OCI-LY3 (cell line): Measurements from ENCODE around the gene SPAM1.

Experiments used
- H2AFZ ChIP-seq: fragments of 200-600, 300-600 bp; shearing (Covaris generic); 2 replicates; pipeline ENCODE4 v1.6.0; 2014; ENCODE audit warnings: antibody characterized with exemption, low read depth, low read length
- H3K27ac ChIP-seq: fragments of 200-600, 300-600 bp; sonication (generic); 2 replicates; pipeline ENCODE4 v1.5.1; 2014; ENCODE audit warnings: mild to moderate bottlenecking, low read length, moderate library complexity, mixed read lengths
- H3K27me3 ChIP-seq: fragments of 200-600, 300-600 bp; sonication (generic); 2 replicates; pipeline ENCODE4 v1.6.1; 2014; ENCODE audit warnings: low read depth, low read length, mixed read lengths
- H3K36me3 ChIP-seq: fragments of 200-600, 300-600 bp; sonication (generic); replicated peaks from 2 replicates; pipeline ENCODE3; 2014; ENCODE audit warnings: low read depth, low read length, mixed read lengths
- H3K4me1 ChIP-seq: fragments of 300-600, 200-600 bp; sonication (generic); 2 replicates; pipeline ENCODE4 v1.6.1; 2014; ENCODE audit warnings: low read length, mixed read lengths
- H3K4me2 ChIP-seq: fragments of 200-600, 300-600 bp; sonication (generic); 2 replicates; pipeline ENCODE4 v1.6.1; 2014; ENCODE audit warnings: low read length, mixed read lengths
- H3K4me3 ChIP-seq: fragments of 300-600, 200-600 bp; sonication (generic); 2 replicates; pipeline ENCODE4 v1.5.1; 2014; ENCODE audit warnings: antibody characterized with exemption, mild to moderate bottlenecking, low read length, moderate library complexity
- H3K79me2 ChIP-seq: fragments of 300-600, 200-600 bp; shearing (Covaris generic); 2 replicates; pipeline ENCODE4 v1.6.1; 2014; ENCODE audit warnings: mild to moderate bottlenecking, low read length, mixed read lengths
- H3K9ac ChIP-seq: fragments of 300-600, 200-600 bp; shearing (Covaris generic); 2 replicates; pipeline ENCODE4 v1.6.0; 2014; ENCODE audit warnings: mild to moderate bottlenecking, low read length, moderate library complexity
- H3K9me3 ChIP-seq: fragments of 200-600, 300-600 bp; shearing (Covaris generic); 2 replicates; pipeline ENCODE4 v1.6.1; 2014; ENCODE audit warnings: low read length, mixed read lengths; ENCODE audit not compliant: insufficient read depth
- H4K20me1 ChIP-seq: fragments of 200-600, 300-600 bp; sonication (generic); 2 replicates; pipeline ENCODE4 v1.6.1; 2016; ENCODE audit warnings: low read length, mixed read lengths; ENCODE audit not compliant: insufficient read depth
- EZH2phosphoT487 ChIP-seq: fragments of 200-600 bp; shearing (Covaris generic); IDR thresholded peaks from 2 replicates; pipeline ENCODE4 v1.6.1; 2018; ENCODE audit warnings: antibody characterized with exemption, mixed run types, low read depth
- TF ChIP-seq, protein P1 (sequence below): fragments of 200-600, 300-600 bp; sonication (generic); IDR thresholded peaks from 2 replicates; pipeline ENCODE4 v1.5.1; 2014; ENCODE audit warnings: antibody characterized with exemption, low read length, low read depth

The SPAM1 gene

DNA sequence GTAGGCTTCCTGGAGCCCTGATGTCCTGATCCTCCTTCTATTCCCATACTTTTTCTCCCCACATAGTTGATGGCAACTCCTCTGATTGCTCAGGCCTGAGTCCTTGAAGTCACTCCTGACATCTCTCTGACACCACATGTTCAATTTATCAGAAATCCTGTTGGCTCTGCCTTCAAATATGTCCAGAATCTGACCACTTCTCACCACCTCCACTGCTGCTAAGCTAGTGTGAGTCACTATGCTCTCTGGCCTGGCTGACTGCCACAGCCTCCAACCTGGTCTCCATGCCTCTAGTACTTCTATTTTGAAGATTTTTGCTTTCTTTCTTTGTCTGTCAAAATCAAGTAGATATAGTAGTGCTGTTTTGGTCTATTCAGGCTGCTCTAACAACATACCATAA lies 54.8 kb downstream of the SPAM1 start:
- no peaks in the 10 kb centered on the region for H4K20me1 ChIP-seq
- no peak overlapping the region for H2AFZ ChIP-seq
- no peaks in the 10 kb centered on the region for H3K36me3 ChIP-seq
- H3K4me1 ChIP-seq, result no peaks in the 10 kb centered on the region
- H3K4me2 ChIP-seq, result no peak overlapping the region
- TF ChIP-seq, protein P1, sequence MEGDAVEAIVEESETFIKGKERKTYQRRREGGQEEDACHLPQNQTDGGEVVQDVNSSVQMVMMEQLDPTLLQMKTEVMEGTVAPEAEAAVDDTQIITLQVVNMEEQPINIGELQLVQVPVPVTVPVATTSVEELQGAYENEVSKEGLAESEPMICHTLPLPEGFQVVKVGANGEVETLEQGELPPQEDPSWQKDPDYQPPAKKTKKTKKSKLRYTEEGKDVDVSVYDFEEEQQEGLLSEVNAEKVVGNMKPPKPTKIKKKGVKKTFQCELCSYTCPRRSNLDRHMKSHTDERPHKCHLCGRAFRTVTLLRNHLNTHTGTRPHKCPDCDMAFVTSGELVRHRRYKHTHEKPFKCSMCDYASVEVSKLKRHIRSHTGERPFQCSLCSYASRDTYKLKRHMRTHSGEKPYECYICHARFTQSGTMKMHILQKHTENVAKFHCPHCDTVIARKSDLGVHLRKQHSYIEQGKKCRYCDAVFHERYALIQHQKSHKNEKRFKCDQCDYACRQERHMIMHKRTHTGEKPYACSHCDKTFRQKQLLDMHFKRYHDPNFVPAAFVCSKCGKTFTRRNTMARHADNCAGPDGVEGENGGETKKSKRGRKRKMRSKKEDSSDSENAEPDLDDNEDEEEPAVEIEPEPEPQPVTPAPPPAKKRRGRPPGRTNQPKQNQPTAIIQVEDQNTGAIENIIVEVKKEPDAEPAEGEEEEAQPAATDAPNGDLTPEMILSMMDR, result no peak
- no peak for TF ChIP-seq EZH2phosphoT487
- H3K27me3 ChIP-seq, result no peaks in the 10 kb centered on the region
- H3K9ac ChIP-seq, result no peak overlapping the region
- no peak overlapping the region for H3K4me3 ChIP-seq
- no peaks in the 10 kb centered on the region for H3K79me2 ChIP-seq
- H3K9me3 ChIP-seq, result no peaks in the 10 kb centered on the region
- H3K27ac ChIP-seq, result no peak overlapping the region

DNA sequence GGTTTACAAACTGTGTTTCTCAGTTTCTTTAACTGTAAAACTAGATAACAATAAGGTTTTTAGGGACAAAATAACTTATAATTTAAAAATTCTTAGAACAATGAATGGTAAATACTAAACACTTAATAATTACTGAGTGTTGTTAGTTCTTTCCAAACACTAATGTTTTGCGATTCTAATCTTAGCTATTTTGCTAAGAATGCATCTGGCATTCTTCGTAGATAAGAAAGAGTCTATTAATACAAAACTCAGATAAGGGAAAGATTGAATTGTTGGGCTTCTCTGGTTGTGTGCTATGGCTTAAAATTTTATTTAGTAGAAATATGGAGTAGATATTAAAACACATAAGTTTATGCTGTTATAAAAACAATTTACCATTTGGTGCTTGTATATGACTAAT lies 62.4 kb downstream of the SPAM1 start:
- H3K4me1 ChIP-seq, result no peaks in the 10 kb centered on the region
- H3K4me2 ChIP-seq, result no peak overlapping the region
- no peaks in the 10 kb centered on the region for H4K20me1 ChIP-seq
- H3K27me3 ChIP-seq, result no peaks in the 10 kb centered on the region
- no peak overlapping the region for H2AFZ ChIP-seq
- H3K27ac ChIP-seq, result no peak overlapping the region
- H3K79me2 ChIP-seq, result no peaks in the 10 kb centered on the region
- no peak for TF ChIP-seq EZH2phosphoT487
- TF ChIP-seq, protein P1, result no peak
- H3K36me3 ChIP-seq, result no peaks in the 10 kb centered on the region
- H3K9ac ChIP-seq, result no peak overlapping the region
- H3K9me3 ChIP-seq, result no peaks in the 10 kb centered on the region
- H3K4me3 ChIP-seq, result no peak overlapping the region

DNA sequence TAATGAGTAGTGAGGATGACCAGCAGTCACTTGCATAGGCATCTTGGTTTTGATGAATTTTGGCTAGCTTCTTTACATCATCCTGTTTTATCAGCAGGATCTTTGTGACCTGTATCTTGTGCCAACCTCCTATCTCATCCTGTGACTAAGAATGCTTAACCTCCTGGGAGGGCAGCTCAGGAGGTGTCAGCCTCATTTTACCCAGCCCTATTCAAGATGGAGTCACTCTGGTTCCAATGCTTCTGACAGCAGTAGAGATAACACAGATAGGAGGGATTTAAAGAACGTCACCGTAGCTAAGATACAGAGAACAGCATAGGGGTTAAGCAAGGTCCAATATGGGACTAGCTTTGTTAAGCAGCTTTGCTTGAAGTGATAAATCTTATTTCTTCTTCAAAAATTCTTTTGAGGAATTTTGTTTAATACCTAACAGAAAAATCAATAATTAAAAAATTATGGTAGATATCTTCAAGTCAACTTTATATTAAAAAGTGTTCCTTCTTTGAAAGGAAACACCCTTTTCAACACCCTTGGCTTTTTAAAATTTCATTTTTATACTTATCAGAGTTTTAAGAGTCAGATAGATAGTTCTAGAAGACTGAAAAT lies 68.0 kb downstream of the SPAM1 start:
- Histone ChIP-seq H3K4me1 (peaks cover 8% of the 10 kb centered on the region; the same call in 1 of the 2 replicates), H3K27ac (no peak overlapping the region), H3K9me3 (no peaks in the 10 kb centered on the region), H4K20me1 (no peaks in the 10 kb centered on the region), H3K27me3 (no peaks in the 10 kb centered on the region), H3K36me3 (no peaks in the 10 kb centered on the region), H3K79me2 (no peaks in the 10 kb centered on the region), H2AFZ (no peak overlapping the region), H3K9ac (no peak overlapping the region), H3K4me2 (no peak overlapping the region), H3K4me3 (no peak overlapping the region)
- no peak for TF ChIP-seq EZH2phosphoT487
- TF ChIP-seq, protein P1, result no peak

DNA sequence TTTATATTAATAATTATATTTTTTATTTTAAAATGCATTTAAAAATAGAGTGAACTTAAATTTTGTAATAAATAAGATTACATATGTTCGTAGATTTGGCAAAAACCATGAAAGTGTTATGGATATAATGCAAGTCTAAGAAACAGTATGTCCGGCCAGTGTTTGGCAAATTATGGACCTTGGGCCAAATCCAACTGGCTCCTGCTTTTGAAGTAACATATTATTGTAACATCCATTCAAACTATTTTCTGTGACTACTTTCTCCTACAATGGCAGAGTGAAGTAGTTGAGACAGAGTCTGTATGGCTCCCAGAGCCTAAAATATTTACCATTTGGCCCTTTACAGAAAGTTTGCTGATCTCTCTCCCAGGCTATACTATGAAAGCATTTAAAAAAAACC lies 69.0 kb downstream of the SPAM1 start:
- Histone ChIP-seq H3K27me3 (no peaks in the 10 kb centered on the region), H3K36me3 (no peaks in the 10 kb centered on the region), H2AFZ (no peak overlapping the region), H3K27ac (no peak overlapping the region), H3K4me2 (no peak overlapping the region), H4K20me1 (no peaks in the 10 kb centered on the region), H3K79me2 (no peaks in the 10 kb centered on the region), H3K9ac (no peak overlapping the region), H3K4me3 (no peak overlapping the region), H3K4me1 (peaks cover 8% of the 10 kb centered on the region; the same call in 1 of the 2 replicates), H3K9me3 (no peaks in the 10 kb centered on the region)
- TF ChIP-seq EZH2phosphoT487, result no peak
- TF ChIP-seq, protein P1, result no peak
